Mononuclear cell (primary cell): Measurements from ENCODE around the gene ARHGAP23. TPM values are rescaled to one million over a fixed set of nuclear protein-coding genes. Genes with fewer than 3 reads are reported as not detected.
"Not testable (repeated sequence)": the region's sequence is repeated elsewhere in the genome, so short reads cannot be mapped to it uniquely, and the experiment has no call there.

Source experiments
- H3K27me3 ChIP-seq: 2 replicates; pipeline ENCODE4 v1.6.0; 2011; ENCODE audit warnings: low read length, control low read depth; ENCODE audit not compliant: insufficient read depth
- H3K4me1 ChIP-seq: 2 replicates; pipeline ENCODE4 v1.5.1; 2011; ENCODE audit warnings: mild to moderate bottlenecking, low read length, control low read depth; ENCODE audit not compliant: insufficient read depth
- H3K4me3 ChIP-seq: 2 replicates; pipeline ENCODE4 v1.5.1; 2011; ENCODE audit warnings: mild to moderate bottlenecking, low read length, moderate library complexity
- H3K9me3 ChIP-seq: 2 replicates; pipeline ENCODE4 v1.5.1; 2011; ENCODE audit warnings: low read depth, mild to moderate bottlenecking, control low read depth, low read length
- total RNA-seq: library from RNA; depleted of rRNA; stranded (reverse); fragments of >200 nt; gene quantifications from one replicate; pipeline ENCODE4 v1.2.3, GENCODE V29; 2012

The ARHGAP23 gene
- total RNA-seq, 1 donor = 0.94 TPM

- H3K9me3 ChIP-seq = no peaks in the 10 kb centered on the region
- H3K4me1 ChIP-seq = peaks cover 7% of the 10 kb centered on the region
- H3K4me3 ChIP-seq = no peak overlapping the region
- H3K27me3 ChIP-seq = peaks cover 16% of the 10 kb centered on the region
These were observed 84.3 kb downstream of the ARHGAP23 start for GRCh38 chr17:38512473-38513058.

DNA sequence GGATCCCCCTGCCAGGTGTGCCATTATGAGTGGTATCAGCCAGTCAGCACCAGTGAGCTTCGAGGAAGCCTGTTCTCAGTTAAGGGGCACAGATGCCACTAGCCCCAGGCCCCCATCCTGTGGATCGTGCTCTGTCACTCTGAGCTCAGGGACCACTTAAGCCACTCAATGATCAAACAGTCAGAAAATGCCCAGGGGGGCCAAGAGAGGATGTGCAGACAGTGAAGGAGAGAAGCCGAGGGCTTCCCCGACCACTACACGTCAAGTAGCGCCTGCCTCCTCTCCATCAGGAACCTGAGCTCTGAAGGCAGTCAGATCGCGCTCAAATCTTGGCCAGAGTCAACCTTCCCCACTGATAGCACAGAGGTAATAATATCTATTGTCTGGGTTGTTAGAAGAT, 98.3 kb downstream of the ARHGAP23 start:
- not testable (repeated sequence) for H3K27me3 ChIP-seq, H3K4me3 ChIP-seq, H3K4me1 ChIP-seq, H3K9me3 ChIP-seq

- not testable (repeated sequence) for H3K9me3 ChIP-seq, H3K27me3 ChIP-seq, H3K4me1 ChIP-seq, H3K4me3 ChIP-seq
These were observed 99.9 kb downstream of the ARHGAP23 start for GRCh38 chr17:38528141-38528540.

- not testable (repeated sequence) for H3K4me3 ChIP-seq, H3K27me3 ChIP-seq, H3K9me3 ChIP-seq, H3K4me1 ChIP-seq
These were observed 102.6 kb downstream of the ARHGAP23 start for GRCh38 chr17:38530856-38531255.

DNA sequence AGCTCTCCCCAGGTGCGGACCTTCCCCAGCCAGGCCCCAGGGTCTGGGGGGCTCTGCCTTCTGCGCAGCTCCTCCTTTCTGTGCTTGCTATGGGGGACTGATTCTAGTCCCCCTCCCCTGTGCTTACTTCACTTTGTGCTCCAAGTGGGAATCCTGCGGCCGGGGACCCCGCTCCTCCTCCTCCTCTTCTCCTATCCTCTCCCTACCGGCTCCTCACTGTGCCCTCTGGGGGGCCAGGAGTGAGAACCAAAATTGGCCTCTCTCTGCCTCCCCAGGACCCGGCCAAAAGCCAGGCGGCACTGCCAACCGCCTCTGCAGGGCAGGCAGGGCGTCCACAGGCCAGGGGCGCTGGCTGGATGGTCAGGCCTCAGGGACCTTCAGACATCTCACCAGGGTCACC, 103.5 kb downstream of the ARHGAP23 start:
- H3K4me1 ChIP-seq, H3K4me3 ChIP-seq, H3K27me3 ChIP-seq, H3K9me3 ChIP-seq: not testable (repeated sequence)

- Histone ChIP-seq H3K4me1 (no peaks in the 10 kb centered on the region), H3K4me3 (no peak overlapping the region), H3K9me3 (no peaks in the 10 kb centered on the region), H3K27me3 (no peaks in the 10 kb centered on the region)
These were observed 104.2 kb downstream of the ARHGAP23 start for GRCh38 chr17:38532451-38532850.

- Histone ChIP-seq H3K4me3 (no peak overlapping the region), H3K9me3 (no peaks in the 10 kb centered on the region), H3K4me1 (no peaks in the 10 kb centered on the region), H3K27me3 (no peaks in the 10 kb centered on the region)
These were observed 105.0 kb downstream of the ARHGAP23 start for GRCh38 chr17:38533241-38533640.

DNA sequence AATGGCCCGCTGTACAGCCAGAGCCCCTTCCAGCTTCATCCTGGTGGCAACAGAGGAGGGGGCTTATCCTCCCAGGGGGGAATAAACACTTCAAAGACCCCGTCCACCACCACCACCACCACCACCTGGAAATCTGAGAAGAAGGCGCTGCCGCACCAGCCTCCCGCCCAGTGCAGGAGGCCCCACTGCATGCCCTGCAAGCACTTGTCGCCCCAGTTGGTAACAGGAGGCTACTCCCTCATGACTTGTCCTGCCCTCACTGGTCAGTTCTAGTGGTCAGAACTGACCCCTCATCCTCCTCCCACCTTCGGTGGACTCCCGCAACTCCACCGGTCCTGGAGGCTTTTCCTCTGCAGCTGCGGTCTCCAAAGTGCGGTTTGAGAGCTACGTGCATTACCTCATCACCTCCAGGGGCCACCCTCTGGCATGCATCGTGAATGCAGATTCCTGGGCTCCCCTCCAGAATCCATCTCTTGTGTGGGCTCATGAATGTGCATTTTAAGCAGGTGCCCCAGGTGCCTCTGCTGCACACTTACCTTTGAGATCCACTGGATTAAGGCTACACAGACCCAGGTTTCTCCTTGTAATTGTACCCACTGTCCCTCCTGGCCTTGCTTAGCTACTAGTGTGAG, 105.7 kb downstream of the ARHGAP23 start:
- Histone ChIP-seq H3K27me3 (no peaks in the 10 kb centered on the region), H3K4me1 (no peaks in the 10 kb centered on the region), H3K4me3 (no peak overlapping the region), H3K9me3 (no peaks in the 10 kb centered on the region)

DNA sequence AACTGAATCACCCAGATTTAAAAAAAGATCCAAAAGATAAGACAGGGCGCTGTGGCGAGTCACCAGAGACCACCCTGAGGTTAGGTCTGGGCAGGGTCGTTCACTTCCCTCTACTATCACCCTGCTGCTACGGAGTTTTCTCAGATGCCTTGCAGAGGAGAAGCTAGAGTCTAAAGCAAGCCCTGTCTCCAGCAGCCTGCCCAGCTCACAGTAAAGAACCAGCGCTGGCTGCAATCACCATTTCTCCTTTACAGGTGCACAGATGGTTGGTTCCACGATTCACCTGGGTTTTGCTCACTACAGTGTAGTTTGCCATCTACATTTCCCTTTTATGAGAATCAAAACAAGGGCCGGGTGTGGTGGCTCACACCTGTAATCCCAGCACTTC, 106.2 kb downstream of the ARHGAP23 start:
- Histone ChIP-seq H3K4me1 (no peaks in the 10 kb centered on the region), H3K4me3 (no peak overlapping the region), H3K27me3 (no peaks in the 10 kb centered on the region), H3K9me3 (no peaks in the 10 kb centered on the region)

DNA sequence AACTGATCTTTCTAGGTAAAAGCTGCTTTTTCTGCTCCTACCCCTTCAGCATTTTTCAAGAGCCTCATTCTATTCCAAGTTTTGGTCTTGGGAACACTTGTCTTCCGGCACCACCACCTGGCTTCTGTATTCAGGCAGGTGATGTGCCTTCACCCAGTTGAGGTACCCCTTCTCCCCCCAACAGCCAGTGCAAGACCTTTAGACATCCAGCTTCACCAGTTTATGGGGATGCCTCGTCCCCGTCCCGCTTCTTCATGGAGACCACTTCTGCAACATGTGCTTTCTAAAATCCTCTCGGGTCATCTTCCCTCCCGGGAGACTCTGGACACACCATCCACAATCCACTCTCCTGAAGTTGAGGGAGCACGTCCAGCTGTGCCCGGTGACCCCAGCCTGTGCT, 107.6 kb downstream of the ARHGAP23 start:
- no peaks in the 10 kb centered on the region for H3K4me1 ChIP-seq
- no peaks in the 10 kb centered on the region for H3K27me3 ChIP-seq
- H3K4me3 ChIP-seq = no peak overlapping the region
- H3K9me3 ChIP-seq = no peaks in the 10 kb centered on the region

GRCh38 chr17:38536661-38537060, 108.4 kb downstream of the ARHGAP23 start:
- Histone ChIP-seq H3K9me3 (no peaks in the 10 kb centered on the region), H3K4me3 (no peak overlapping the region), H3K4me1 (no peaks in the 10 kb centered on the region), H3K27me3 (no peaks in the 10 kb centered on the region)

- H3K4me1 ChIP-seq = no peaks in the 10 kb centered on the region
- no peaks in the 10 kb centered on the region for H3K9me3 ChIP-seq
- no peaks in the 10 kb centered on the region for H3K27me3 ChIP-seq
- no peak overlapping the region for H3K4me3 ChIP-seq
These were observed 110.6 kb downstream of the ARHGAP23 start for GRCh38 chr17:38538906-38539305.

DNA sequence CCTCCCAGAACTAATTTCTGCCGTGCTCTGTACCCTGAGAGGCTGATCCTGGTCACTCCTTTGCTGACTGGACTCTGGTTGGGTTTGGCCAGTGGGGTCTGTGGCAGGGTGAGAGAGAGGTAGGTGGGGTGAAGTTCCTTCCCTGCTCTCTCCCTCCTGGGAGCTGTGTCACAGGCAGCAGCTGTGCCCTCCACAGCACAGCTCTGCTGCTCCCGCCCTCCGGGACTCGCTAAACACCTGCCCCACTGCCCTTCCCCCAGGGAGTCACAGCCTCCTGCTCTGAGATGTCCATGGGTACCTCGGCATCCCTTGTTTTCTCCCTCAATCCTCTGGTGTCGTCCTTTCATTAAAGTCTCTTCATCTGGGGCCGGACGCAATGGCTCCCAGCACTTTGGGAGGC, 111.1 kb downstream of the ARHGAP23 start:
- Histone ChIP-seq H3K4me3 (no peak overlapping the region), H3K4me1 (no peaks in the 10 kb centered on the region), H3K9me3 (no peaks in the 10 kb centered on the region), H3K27me3 (no peaks in the 10 kb centered on the region)

DNA sequence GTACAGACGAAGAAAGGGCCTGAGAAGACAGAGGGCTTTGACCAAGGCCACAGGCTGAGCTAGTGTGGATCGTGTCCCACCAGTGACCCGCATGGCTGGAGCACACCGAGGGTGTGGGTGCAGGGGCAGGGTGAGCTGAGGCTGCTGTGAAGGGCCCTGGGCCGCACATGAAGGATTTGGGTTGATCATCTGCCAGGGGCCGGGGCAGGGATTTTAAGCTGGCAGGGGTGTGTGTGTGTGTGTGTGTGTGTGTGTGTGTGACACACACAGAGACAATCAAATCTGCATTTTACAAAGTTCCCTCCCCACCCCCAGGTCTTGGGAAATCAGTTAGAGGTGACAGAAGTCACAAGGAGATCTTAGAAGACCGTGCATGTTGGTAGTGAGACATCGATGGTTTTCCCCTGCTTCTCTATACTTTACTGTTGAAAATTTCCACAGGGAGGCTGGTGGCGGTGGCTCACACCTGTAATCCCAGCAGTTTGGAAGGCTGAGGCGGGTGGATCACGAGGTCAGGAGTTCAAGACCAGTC, 112.3 kb downstream of the ARHGAP23 start:
- H3K4me3 ChIP-seq = no peak overlapping the region
- no peaks in the 10 kb centered on the region for H3K4me1 ChIP-seq
- H3K9me3 ChIP-seq = no peaks in the 10 kb centered on the region
- no peaks in the 10 kb centered on the region for H3K27me3 ChIP-seq

DNA sequence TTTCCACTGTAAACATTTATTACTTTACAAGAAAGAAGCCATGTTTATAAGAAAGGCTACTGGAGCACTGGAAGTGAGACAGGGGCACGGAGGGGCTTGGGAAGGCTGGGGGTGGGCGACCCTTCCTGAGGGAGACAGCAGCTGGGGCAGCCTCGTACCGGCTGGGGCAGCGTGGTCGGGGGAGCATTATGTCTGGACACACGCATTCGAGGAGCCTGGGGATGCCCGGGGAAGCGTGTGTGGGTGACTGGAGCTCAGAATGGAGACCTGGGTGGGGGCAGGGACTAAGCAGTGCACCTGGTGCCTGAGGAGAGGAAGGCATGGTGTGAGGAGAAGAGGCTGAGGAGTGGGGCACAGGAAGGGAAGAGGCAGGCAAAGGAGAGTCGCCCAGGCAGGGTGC, 113.0 kb downstream of the ARHGAP23 start:
- H3K27me3 ChIP-seq = no peaks in the 10 kb centered on the region
- H3K9me3 ChIP-seq = no peaks in the 10 kb centered on the region
- H3K4me3 ChIP-seq = no peak overlapping the region
- no peaks in the 10 kb centered on the region for H3K4me1 ChIP-seq

DNA sequence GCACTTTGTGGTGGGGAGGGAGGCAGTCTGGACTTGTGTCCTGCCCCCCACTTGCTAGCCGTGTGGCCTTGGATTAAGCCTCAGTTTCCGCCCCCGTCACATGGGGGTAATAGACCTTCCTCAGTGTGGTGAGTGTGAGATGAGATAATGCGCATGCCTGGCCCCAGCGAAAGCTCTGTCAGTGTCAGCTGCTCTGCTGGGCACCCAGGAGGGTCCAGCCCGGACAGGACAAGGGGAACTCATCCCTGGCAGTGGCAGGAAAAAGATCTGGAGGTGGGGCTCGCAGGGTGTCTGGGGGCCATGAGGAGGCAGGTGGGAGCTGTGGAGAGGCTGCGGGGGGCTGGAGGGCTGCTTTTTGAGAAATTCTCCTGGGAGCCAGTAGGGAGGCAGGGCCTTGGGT, 114.0 kb downstream of the ARHGAP23 start:
- Histone ChIP-seq H3K4me3 (no peak overlapping the region), H3K27me3 (no peaks in the 10 kb centered on the region)

More for the DNA sequence above, 114.0 kb downstream of the ARHGAP23 start:
- Histone ChIP-seq H3K4me1 (no peaks in the 10 kb centered on the region), H3K9me3 (no peaks in the 10 kb centered on the region)
